ENCODE results near the gene EFNB2.
A peak's percentile ranks its signal among the peaks of the same experiment; 100 is the strongest.

The EFNB2 gene, protein sequence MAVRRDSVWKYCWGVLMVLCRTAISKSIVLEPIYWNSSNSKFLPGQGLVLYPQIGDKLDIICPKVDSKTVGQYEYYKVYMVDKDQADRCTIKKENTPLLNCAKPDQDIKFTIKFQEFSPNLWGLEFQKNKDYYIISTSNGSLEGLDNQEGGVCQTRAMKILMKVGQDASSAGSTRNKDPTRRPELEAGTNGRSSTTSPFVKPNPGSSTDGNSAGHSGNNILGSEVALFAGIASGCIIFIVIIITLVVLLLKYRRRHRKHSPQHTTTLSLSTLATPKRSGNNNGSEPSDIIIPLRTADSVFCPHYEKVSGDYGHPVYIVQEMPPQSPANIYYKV

DNA sequence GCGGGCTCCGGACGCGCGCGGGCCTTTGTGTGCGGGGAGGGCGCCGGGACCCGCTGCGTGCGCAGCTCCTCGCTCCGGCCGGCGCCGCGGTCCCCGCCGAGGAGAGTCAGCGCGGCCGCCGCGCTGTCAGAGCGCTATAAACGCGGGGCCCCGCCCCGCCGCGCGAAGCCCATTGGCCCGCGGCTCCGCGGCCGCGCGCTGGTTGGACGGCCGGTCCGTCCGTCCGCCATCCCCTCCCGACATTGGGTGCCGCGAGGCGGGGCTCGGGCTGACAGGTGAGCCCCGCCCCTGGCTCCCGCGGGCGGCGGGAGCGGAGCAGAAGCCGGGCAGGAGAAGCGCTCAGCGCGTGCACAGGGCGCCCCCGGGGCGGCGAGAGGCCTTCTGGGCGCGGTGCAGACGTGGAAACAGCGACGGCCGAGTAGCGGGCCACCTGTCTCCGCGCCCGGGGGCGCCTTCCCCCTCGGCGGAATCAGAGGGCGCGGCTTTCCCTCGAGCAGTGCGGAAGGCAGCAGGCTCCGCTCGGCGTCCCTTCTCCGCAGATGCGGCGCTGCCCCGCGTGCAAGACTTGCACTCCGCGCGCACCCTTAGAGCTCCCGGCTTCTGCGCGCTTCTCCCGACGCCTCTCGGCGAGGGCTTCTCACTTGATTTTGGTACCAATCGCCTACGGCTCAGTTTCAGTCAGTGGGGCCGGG is at the start of gene EFNB2:
Gene EFNB2 (minus strand): TSS at position 111 of the 692 bp plus-strand sequence. CDS start 698 bp downstream, outside the sequence.
- H3K27ac Mint-ChIP-seq, result peak within 1 kb of the TSS; percentile 22
- peak; percentile 84 to 87 for DNase-seq (ENCODE audit: low spot score in 2 of 2)
- H3K27me3 Mint-ChIP-seq, result peaks cover 9% of the 10 kb centered on the region
- ATAC-seq (ENCODE audit: low read depth), result peak; percentile 91
- peaks cover 10% of the 10 kb centered on the region for H3K4me1 Mint-ChIP-seq
- peaks cover 1% of the 10 kb centered on the region for H3K36me3 Mint-ChIP-seq
- no peaks in the 10 kb centered on the region for H3K9me3 Mint-ChIP-seq
- peak within 1 kb of the TSS; percentile 98 for H3K4me3 Mint-ChIP-seq

DNA sequence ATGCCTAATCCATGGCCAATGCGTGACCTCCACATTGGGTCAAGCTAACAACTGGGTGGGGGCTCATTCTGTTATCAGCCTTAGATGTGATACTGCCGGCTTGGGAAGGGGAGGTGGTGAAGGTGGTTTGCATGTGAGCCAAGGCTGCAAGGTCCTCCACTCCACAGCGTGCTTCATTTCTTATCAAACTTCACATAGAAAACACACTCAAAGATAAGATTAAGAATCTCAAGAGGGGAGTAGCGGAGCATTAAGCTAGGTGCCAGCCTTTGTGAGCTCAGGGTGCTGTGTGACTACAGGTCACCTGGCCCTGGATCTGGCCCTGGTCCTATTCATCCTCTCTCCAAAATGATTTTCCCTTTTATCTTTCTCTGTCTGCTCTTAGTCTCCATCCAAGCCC is 45.8 kb upstream of the EFNB2 start:
- ATAC-seq (ENCODE audit: low read depth), result no peak
- H3K4me3 Mint-ChIP-seq, result no peak overlapping the region
- no peak overlapping the region for H3K27ac Mint-ChIP-seq
- peaks cover 5% of the 10 kb centered on the region for H3K27me3 Mint-ChIP-seq
- H3K4me1 Mint-ChIP-seq, result no peaks in the 10 kb centered on the region
- peaks cover 10% of the 10 kb centered on the region for H3K9me3 Mint-ChIP-seq
- no peak for DNase-seq (ENCODE audit: low spot score in 2 of 2)
- peaks cover 8% of the 10 kb centered on the region for H3K36me3 Mint-ChIP-seq

DNA sequence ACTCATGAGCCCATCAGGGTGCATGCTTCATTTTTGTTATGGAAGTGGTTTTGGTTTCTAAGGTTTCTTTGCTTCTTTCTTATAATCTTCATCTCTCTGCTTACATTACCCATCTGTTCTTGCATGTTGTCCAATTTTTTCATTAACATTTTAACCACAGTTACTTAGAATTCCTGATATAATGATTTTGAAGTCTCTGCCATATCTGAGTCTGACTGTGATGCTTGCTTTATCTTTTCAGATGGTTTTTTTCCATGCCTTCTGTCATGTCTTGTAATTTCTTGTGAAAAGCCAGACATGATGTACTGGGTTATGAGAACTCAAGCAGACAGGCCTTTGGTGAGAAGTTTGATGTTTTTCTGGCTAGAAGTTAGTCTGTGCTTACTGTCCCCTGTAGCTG is 40.4 kb upstream of the EFNB2 start:
- Mint-ChIP-seq H3K9me3 (peaks cover 4% of the 10 kb centered on the region), H3K27me3 (no peaks in the 10 kb centered on the region), H3K36me3 (no peaks in the 10 kb centered on the region), H3K27ac (no peak overlapping the region), H3K4me1 (no peaks in the 10 kb centered on the region), H3K4me3 (no peak overlapping the region)
- no peak for DNase-seq (ENCODE audit: low spot score in 2 of 2)
- no peak for ATAC-seq (ENCODE audit: low read depth)

DNA sequence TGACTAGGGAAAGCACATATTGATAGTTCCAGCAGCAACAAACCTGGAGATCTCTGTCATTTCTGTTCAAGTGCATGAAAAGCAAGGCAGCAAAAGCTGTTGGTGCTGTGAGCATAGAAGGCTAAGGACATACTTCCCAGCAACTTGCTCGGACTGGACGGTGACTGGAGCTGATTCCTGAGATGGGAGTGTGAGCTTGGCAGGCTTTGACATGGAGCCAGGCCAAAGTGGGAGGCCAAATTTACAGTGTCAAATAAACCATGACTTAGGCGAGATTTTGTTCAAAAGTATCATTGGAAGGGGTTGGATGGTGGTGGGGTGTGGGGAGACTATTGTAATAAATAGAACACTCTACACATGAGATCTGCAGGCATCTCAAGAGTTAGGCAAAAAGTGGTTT is 38.4 kb upstream of the EFNB2 start:
- Mint-ChIP-seq H3K27me3 (no peaks in the 10 kb centered on the region), H3K36me3 (no peaks in the 10 kb centered on the region), H3K4me3 (no peak overlapping the region), H3K4me1 (peaks cover 5% of the 10 kb centered on the region), H3K9me3 (peaks cover 4% of the 10 kb centered on the region), H3K27ac (no peak overlapping the region)
- ATAC-seq (ENCODE audit: low read depth), result no peak
- DNase-seq (ENCODE audit: low spot score in 2 of 2), result no peak

DNA sequence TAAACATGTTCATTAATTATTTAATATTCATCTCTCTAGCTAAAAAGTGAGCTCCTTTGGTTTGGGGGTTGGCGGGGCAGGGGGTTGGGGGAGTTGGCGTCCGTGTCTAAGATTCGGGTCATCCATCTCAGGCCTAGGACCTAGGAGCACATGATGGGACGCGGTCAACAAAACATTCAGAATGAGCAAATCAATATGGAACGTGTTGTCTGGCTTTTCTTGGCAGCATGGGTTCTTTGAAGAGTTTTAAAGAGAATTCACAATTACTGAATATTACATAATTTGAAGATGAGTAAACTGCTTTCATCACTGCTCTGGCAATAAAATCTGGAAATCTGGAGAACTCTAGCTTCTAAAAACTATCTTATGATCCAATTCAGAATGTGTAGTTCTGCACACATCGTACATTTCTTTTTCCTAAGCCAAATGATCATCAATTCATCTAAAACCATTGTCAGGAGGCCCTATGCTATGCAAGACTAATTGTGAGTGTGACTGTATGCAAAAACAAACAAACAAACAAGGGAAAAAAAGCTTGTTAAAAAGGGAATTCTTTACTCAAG is 37.9 kb upstream of the EFNB2 start:
- no peaks in the 10 kb centered on the region for H3K36me3 Mint-ChIP-seq
- H3K4me3 Mint-ChIP-seq, result no peak overlapping the region
- DNase-seq (ENCODE audit: low spot score in 2 of 2) (no peak), ATAC-seq (ENCODE audit: low read depth) (no peak)
- H3K27ac Mint-ChIP-seq, result no peak overlapping the region
- no peaks in the 10 kb centered on the region for H3K27me3 Mint-ChIP-seq
- H3K9me3 Mint-ChIP-seq, result peaks cover 4% of the 10 kb centered on the region
- peaks cover 8% of the 10 kb centered on the region for H3K4me1 Mint-ChIP-seq

DNA sequence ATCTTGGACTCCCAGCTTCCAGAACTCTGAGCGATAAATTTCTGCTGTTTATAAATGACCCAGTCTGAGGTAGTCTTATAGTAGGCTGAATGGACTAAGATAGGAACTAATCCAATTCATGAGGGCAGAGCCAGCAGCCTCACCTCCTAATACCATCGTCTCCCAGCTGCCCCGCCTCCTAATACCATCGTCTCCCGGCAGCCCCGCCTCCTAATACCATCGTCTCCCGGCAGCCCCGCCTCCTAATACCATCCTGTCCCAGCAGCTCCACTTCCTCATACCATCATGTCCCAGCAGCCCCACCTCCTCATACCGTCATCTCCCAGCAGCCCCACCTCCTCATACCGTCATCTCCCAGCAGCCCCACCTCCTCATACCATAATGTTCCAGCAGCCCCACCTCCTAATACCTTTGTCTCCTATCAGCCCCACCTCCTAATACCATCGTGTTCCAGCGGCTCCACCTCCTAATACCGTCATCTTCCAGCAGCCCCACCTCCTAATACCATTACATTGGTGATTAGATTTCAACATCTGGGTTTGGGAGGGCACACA is 34.9 kb upstream of the EFNB2 start:
- peaks cover 2% of the 10 kb centered on the region for H3K36me3 Mint-ChIP-seq
- ATAC-seq (ENCODE audit: low read depth), result peak; percentile 56
- DNase-seq (ENCODE audit: low spot score in 2 of 2), result peak; percentile 25 to 72
- H3K9me3 Mint-ChIP-seq, result peaks cover 4% of the 10 kb centered on the region
- peaks cover 30% of the 10 kb centered on the region for H3K4me1 Mint-ChIP-seq
- peak overlapping the region; percentile 46 for H3K4me3 Mint-ChIP-seq
- no peaks in the 10 kb centered on the region for H3K27me3 Mint-ChIP-seq
- H3K27ac Mint-ChIP-seq, result peak overlapping the region; percentile 12

DNA sequence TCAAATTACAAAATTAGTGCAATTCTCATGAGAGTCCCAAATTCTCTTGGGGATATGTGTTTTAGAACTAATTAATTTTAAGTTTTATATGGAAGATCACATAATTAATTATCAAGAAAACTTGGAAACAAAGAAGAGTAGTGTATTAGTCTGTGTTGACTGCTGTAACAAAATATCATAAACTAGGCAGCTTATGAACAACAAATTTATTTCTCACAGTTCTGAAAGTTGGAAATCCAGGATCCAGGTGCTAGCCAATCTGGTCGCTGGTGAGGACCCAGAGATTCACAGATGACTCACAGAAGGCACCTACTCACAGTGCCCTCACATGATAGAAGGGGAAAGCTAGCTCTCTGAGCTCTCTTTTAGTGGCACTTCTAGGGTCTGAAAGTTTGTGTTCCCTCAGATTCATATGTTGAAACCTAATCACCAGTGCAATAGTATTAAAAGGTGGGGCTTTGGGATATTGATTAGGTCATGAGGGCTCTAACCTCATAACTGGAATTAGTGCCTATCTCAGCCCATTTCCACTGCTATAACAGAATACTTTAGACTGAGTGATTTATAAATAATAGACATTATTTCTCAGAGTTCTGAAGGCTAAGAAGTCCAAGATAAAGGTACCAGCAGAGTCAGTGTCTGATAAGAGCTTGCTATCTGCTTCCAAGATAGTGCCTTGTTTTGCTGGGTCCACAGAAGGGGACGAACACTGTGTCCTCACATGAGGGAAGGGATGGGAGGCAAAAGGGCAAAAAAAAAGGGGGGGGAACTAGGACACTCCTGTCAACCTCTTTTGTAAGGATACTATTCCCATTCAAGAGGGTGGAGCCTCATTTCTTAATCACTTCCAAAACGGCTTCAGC is 34.0 kb upstream of the EFNB2 start:
- no peak for ATAC-seq (ENCODE audit: low read depth)
- Mint-ChIP-seq H3K36me3 (peaks cover 2% of the 10 kb centered on the region), H3K4me1 (peaks cover 38% of the 10 kb centered on the region), H3K4me3 (no peak overlapping the region), H3K27me3 (no peaks in the 10 kb centered on the region), H3K9me3 (peaks cover 2% of the 10 kb centered on the region), H3K27ac (no peak overlapping the region)
- no peak for DNase-seq (ENCODE audit: low spot score in 2 of 2)

DNA sequence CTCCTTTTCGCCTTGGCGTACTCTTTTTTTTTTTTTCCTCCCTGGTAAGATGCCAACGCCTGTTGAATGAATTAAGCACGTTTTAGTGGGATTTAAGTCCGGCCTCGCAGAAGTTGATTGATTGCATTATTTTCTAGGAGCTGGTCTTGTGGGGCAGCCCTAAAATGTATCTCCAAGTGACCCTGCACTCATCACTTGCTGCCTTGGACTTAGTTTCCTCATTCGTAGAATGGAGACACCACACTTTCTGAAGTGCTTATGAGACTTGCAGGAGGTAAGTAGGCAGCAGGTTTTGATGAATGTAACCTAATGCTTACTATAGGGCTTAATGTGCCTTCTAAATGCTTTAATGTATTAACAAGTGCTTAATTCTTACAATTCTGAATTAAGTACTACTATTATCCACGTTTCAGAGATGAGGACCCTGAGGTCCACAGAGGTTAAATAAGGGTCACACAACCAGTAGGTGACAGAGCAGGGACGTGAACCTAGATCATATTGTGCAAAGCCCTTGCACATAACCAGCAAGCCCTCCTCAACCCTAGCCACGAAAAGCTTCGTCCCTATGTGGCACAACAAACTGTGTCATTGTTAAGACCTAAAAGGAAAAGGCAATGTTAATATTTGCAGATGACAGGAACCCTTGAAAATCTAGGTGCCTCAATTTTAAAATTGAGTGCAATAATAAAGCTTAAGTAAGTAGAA is 33.0 kb upstream of the EFNB2 start:
- peaks cover 47% of the 10 kb centered on the region for H3K4me1 Mint-ChIP-seq
- H3K4me3 Mint-ChIP-seq, result peak overlapping the region; percentile 100
- H3K36me3 Mint-ChIP-seq, result peaks cover 2% of the 10 kb centered on the region
- DNase-seq (ENCODE audit: low spot score in 2 of 2) (no peak), ATAC-seq (ENCODE audit: low read depth) (no peak)
- no peaks in the 10 kb centered on the region for H3K9me3 Mint-ChIP-seq
- H3K27ac Mint-ChIP-seq, result peak overlapping the region; percentile 99
- H3K27me3 Mint-ChIP-seq, result no peaks in the 10 kb centered on the region

DNA sequence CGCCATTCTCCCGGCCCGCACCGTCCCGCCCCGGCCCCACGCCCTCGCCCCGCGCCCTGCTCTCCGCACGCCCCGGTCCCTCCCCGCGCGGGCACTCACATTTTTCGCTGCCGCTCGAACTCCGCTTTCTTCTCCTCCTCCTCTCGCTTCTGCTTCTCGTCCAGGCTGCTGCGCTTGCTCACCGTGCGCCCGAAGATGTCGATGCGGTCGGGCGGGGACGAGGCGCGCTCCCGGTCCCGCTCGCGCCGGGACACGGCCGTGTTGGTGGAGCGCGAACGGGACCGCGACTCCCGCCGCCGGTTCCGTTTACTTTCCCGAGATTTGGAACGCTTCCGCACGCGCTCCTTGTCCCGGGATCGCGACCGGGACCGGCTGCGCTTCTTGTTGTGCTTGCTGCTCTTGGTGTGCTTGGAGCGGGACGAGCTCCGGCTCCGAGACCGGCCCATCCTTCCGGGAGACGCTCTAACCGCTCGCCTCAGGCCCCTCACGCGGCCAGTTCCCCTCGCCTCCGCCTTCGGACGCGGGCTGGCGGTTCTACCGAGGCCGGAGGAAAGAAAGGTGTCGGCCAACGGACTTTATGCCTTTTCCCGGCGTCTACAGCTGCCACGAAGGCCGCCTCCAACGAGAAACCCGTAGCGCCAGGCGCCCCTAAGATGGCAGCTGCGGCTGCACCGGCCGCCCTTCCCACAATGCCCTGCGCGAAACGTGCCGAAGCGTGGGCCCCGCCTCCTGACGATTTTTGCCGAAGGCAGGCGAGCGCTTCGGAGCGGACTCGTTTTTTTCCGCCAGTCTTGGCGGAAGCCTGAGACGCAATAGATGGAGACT is 32.2 kb upstream of the EFNB2 start, which contains the start of gene ARGLU1:
Gene ARGLU1 (minus strand): TSS at position 664 of the 825 bp plus-strand sequence. CDS start 218 bp downstream, at position 446.
- H3K27ac Mint-ChIP-seq, result peak within 1 kb of the TSS; percentile 99
- ATAC-seq (ENCODE audit: low read depth) (peak; percentile 75), DNase-seq (ENCODE audit: low spot score in 2 of 2) (peak; percentile 96 to 99)
- no peaks in the 10 kb centered on the region for H3K9me3 Mint-ChIP-seq
- no peaks in the 10 kb centered on the region for H3K27me3 Mint-ChIP-seq
- peaks cover 2% of the 10 kb centered on the region for H3K36me3 Mint-ChIP-seq
- peak within 1 kb of the TSS; percentile 100 for H3K4me3 Mint-ChIP-seq
- H3K4me1 Mint-ChIP-seq, result peaks cover 50% of the 10 kb centered on the region

DNA sequence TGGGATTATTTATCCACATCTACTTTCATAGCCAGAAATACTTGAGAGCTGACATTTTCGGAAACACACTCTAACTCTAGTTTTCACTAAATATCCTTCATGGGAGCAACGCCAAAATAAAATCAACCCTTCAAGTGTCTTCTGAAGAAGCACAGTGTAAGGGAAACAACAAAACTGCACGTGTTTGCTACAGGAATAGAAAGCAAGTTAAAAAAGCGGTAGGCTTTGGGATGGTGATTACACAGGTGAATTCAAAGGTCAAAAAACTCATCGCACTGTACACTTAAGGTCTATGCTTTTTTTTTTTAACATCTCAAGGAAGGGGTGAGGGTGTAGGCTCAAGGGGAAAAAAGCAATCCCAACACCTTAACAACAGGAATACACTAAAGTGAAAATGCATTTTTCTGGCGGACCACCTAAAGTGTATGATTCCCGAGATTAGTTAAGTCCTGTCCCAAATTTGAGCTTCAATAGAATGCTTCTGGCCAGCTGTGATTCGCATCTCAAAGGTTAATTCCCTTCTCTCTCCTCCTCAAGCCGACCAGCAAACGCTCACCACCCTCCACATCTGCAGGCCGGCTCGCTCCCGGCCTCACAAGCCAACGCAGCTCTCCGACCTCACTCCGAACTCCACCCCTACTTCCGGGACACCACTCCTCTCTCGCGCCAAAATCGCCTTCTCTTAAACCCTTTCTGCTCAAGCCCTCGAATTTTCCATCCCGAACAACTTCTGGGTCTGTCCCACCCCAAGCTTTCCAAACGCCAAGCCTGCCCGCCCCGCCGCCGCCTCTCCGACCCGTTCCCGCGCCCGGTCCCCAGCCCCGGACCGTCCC is 31.4 kb upstream of the EFNB2 start:
- Mint-ChIP-seq H3K4me3 (peak overlapping the region; percentile 100), H3K27me3 (no peaks in the 10 kb centered on the region), H3K27ac (peak overlapping the region; percentile 99), H3K36me3 (peaks cover 2% of the 10 kb centered on the region), H3K9me3 (no peaks in the 10 kb centered on the region), H3K4me1 (peaks cover 54% of the 10 kb centered on the region)
- DNase-seq (ENCODE audit: low spot score in 2 of 2) (peak; percentile 13 to 15), ATAC-seq (ENCODE audit: low read depth) (peak; percentile 6)

DNA sequence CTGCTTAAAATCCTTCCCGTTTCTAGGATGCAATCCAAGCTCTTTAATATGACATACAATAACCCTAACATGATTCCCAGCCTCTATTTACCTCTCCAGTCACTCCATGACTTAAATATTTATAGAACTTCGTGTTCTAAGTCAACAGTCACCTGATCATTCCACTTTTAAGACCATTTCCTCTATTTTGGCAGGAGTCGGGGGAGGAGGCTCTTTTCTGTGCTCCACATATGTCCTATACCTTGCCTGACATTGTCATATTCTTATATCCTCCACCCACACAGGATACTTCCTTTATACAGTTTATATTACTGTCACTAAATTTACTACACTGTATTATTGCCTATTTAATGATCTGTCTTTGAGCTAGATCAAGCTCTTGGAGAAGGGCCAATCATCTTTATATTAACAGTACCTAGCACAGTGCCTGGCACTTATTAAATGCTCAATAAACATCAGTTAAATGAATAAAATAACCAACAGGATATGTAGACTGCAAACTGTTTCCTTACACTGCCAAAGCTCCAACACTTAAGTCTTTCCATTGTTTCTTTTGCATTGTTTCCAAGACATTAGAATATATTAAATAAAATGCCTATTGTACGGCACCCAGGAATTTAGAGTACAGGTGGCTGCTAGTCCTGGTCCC is 29.8 kb upstream of the EFNB2 start:
- H3K36me3 Mint-ChIP-seq, result peaks cover 3% of the 10 kb centered on the region
- H3K4me1 Mint-ChIP-seq, result peaks cover 60% of the 10 kb centered on the region
- H3K27me3 Mint-ChIP-seq, result no peaks in the 10 kb centered on the region
- ATAC-seq (ENCODE audit: low read depth), result no peak
- H3K9me3 Mint-ChIP-seq, result no peaks in the 10 kb centered on the region
- DNase-seq (ENCODE audit: low spot score in 2 of 2), result no peak
- peak overlapping the region; percentile 33 for H3K27ac Mint-ChIP-seq
- H3K4me3 Mint-ChIP-seq, result peak overlapping the region; percentile 63
